Suprapubic skin (tissue), 4 donors: Measurements from ENCODE around the gene NUBP1. TPM values are rescaled to one million over a fixed set of nuclear protein-coding genes. Genes with fewer than 3 reads are reported as not detected.

ENCODE experiments used
- DNase-seq, 2 donors: peaks; one replicate each; pipeline ENCODE4 v3.0.0-alpha.2; 2019; ENCODE audit warnings: low spot score in 2 of 2
- H3K27ac ChIP-seq: fragments of 200-600 bp; sonication (generic); one replicate; pipeline ENCODE4 v1.5.1; 2019
- H3K27me3 ChIP-seq: fragments of 200-600 bp; sonication (generic); one replicate; pipeline ENCODE4 v1.5.1; 2019
- H3K36me3 ChIP-seq: fragments of 200-600 bp; sonication (generic); one replicate; pipeline ENCODE4 v1.5.1; 2019
- H3K4me1 ChIP-seq: fragments of 200-600 bp; sonication (generic); one replicate; pipeline ENCODE4 v1.5.1; 2019
- H3K4me3 ChIP-seq: fragments of 200-600 bp; sonication (generic); one replicate; pipeline ENCODE4 v1.5.1; 2019; ENCODE audit warnings: mild to moderate bottlenecking
- H3K9me3 ChIP-seq: fragments of 200-600 bp; sonication (generic); one replicate; pipeline ENCODE4 v1.5.1; 2019
- CTCF ChIP-seq, 2 donors: fragments of 200-600 bp in 1 of 2; fragments of 450-650 bp in 1 of 2; sonication (generic) in 1 of 2; IDR thresholded peaks; one replicate each; pipeline ENCODE4 v1.5.1; 2016 to 2019; ENCODE audit warnings: antibody characterized with exemption in 2 of 2, mild to moderate bottlenecking in 1 of 2, moderate library complexity in 1 of 2
- EP300 ChIP-seq: sonication (generic); formaldehyde crosslinking; IDR thresholded peaks from one replicate; pipeline ENCODE4 v1.6.1; 2017; ENCODE audit warnings: antibody characterized with exemption
- POLR2A ChIP-seq, 2 donors: fragments of 450-650 bp; IDR thresholded peaks; one replicate each; pipeline ENCODE4 v1.6.1; 2017; ENCODE audit warnings: antibody characterized with exemption in 2 of 2, mild to moderate bottlenecking in 2 of 2, moderate library complexity in 2 of 2
- POLR2AphosphoS5 ChIP-seq, 3 donors: sonication (generic); formaldehyde crosslinking; IDR thresholded peaks; one replicate each; pipeline ENCODE4 v1.6.1; 2017; ENCODE audit warnings: antibody characterized with exemption in 3 of 3
- WGBS: methylation state at CpG from one replicate; pipeline ENCODE4 v1.1.5; 2018; 5-methylcytosine and 5-hydroxymethylcytosine counted together
- total RNA-seq, 4 donors: library from RNA; depleted of rRNA; stranded (reverse); fragments of >200 nt; gene quantifications; one replicate each; pipeline ENCODE4 v1.1.0, GENCODE V29; 2016

Gene NUBP1
- total RNA-seq, 4 donors from 2014 or later: 12.2 to 19.2 (median 16.3) TPM

- no peaks in the 10 kb centered on the region for H3K9me3 ChIP-seq
- H3K27me3 ChIP-seq: no peaks in the 10 kb centered on the region
- H3K36me3 ChIP-seq: peaks cover 84% of the 10 kb centered on the region
- DNase-seq: no peak
- 94% methylated on average over 8 of the region's 8 CpGs for WGBS
- TF ChIP-seq CTCF (IDR thresholded peaks at IDR 0.05) (no peak), POLR2A (IDR thresholded peaks at IDR 0.05) (no peak)
- H3K4me1 ChIP-seq: no peaks in the 10 kb centered on the region
- H3K4me3 ChIP-seq: no peak overlapping the region
- no peak overlapping the region for H3K27ac ChIP-seq
Observed at GRCh38 chr16:10761373-10761772, 17.7 kb downstream of the NUBP1 start.

- H3K36me3 ChIP-seq: peaks cover 75% of the 10 kb centered on the region
- H3K4me1 ChIP-seq: no peaks in the 10 kb centered on the region
- 82% methylated on average over 24 of the region's 35 CpGs for WGBS
- H3K4me3 ChIP-seq: no peak overlapping the region
- H3K27me3 ChIP-seq: no peaks in the 10 kb centered on the region
- DNase-seq: no peak
- H3K9me3 ChIP-seq: no peaks in the 10 kb centered on the region
- TF ChIP-seq EP300 (no peak), POLR2AphosphoS5 (IDR thresholded peaks at IDR 0.05) (no peak)
- H3K27ac ChIP-seq: no peak overlapping the region
Observed at GRCh38 chr16:10762336-10763016, 18.8 kb downstream of the NUBP1 start.

- WGBS: 99% methylated on average over 7 of the region's 7 CpGs
- no peak for TF ChIP-seq CTCF (IDR thresholded peaks at IDR 0.05)
- Histone ChIP-seq H3K27ac (no peak overlapping the region), H3K4me1 (no peaks in the 10 kb centered on the region), H3K27me3 (no peaks in the 10 kb centered on the region), H3K9me3 (no peaks in the 10 kb centered on the region), H3K36me3 (peaks cover 74% of the 10 kb centered on the region), H3K4me3 (no peak overlapping the region)
- no peak for DNase-seq
Observed at GRCh38 chr16:10763456-10763855, 19.8 kb downstream of the NUBP1 start.

GRCh38 chr16:10765772-10766171 lies 22.1 kb downstream of the NUBP1 start:
- TF ChIP-seq POLR2AphosphoS5 (IDR thresholded peaks at IDR 0.05): no peak
- no peak for TF ChIP-seq CTCF (IDR thresholded peaks at IDR 0.05)
- no peak for TF ChIP-seq POLR2A (IDR thresholded peaks at IDR 0.05)
- no peak for TF ChIP-seq EP300
- no peak for DNase-seq
- H3K9me3 ChIP-seq: no peaks in the 10 kb centered on the region
- 81% methylated on average over 4 of the region's 4 CpGs for WGBS
- no peaks in the 10 kb centered on the region for H3K27me3 ChIP-seq
- peaks cover 58% of the 10 kb centered on the region for H3K36me3 ChIP-seq
- no peaks in the 10 kb centered on the region for H3K4me1 ChIP-seq
- H3K27ac ChIP-seq: no peak overlapping the region
- no peak overlapping the region for H3K4me3 ChIP-seq

- TF ChIP-seq POLR2AphosphoS5 (IDR thresholded peaks at IDR 0.05) (no peak), POLR2A (IDR thresholded peaks at IDR 0.05) (no peak), EP300 (no peak), CTCF (IDR thresholded peaks at IDR 0.05) (no peak)
- Histone ChIP-seq H3K4me3 (no peak overlapping the region), H3K4me1 (no peaks in the 10 kb centered on the region), H3K36me3 (peaks cover 45% of the 10 kb centered on the region), H3K27me3 (no peaks in the 10 kb centered on the region), H3K9me3 (no peaks in the 10 kb centered on the region), H3K27ac (no peak overlapping the region)
- 76% methylated on average over 5 of the region's 7 CpGs for WGBS
- DNase-seq: no peak
Observed at GRCh38 chr16:10767127-10767526, 23.5 kb downstream of the NUBP1 start.

- WGBS: 68% methylated on average over 7 of the region's 7 CpGs
- H3K9me3 ChIP-seq: no peaks in the 10 kb centered on the region
- H3K27ac ChIP-seq: no peak overlapping the region
- no peak overlapping the region for H3K4me3 ChIP-seq
- no peaks in the 10 kb centered on the region for H3K27me3 ChIP-seq
- DNase-seq: no peak
- peaks cover 22% of the 10 kb centered on the region for H3K36me3 ChIP-seq
- no peak for TF ChIP-seq POLR2AphosphoS5 (IDR thresholded peaks at IDR 0.05)
- TF ChIP-seq EP300: no peak
- no peak for TF ChIP-seq POLR2A (IDR thresholded peaks at IDR 0.05)
- no peak for TF ChIP-seq CTCF (IDR thresholded peaks at IDR 0.05)
- H3K4me1 ChIP-seq: no peaks in the 10 kb centered on the region
Observed at GRCh38 chr16:10769381-10769780, 25.7 kb downstream of the NUBP1 start.
